ENCODE results near the gene VWCE. TPM values are rescaled to one million over a fixed set of nuclear protein-coding genes. Genes with fewer than 3 reads are reported as not detected.
A peak's percentile ranks its signal among the peaks of the same experiment; 100 is the strongest.

VWCE gene
- polyA plus RNA-seq, 4 donors, result 1.5 to 4.0 (median 2.9) TPM

DNA sequence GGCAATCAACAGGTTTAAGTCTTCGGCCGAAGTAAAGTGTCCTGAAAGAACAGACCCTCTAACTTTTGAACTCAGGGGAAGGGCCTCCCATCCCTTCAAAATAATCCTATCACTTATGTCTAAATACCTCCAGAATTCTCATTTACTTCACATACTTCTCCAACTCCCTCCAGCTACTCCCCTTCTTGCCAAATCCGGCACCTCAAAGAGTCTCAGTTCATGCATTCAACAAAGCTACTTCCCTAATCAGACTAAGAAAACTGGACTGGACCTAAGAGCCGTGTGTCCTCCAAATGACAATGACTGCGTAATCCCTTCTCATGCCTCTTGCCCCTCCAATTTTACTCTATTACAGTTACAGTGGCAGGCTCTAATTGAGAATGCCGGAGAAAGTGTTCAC is 36.5 kb upstream of the VWCE start:
- DNase-seq (ENCODE audit: low read depth in 4 of 4, low spot score in 2 of 4), result no peak

DNA sequence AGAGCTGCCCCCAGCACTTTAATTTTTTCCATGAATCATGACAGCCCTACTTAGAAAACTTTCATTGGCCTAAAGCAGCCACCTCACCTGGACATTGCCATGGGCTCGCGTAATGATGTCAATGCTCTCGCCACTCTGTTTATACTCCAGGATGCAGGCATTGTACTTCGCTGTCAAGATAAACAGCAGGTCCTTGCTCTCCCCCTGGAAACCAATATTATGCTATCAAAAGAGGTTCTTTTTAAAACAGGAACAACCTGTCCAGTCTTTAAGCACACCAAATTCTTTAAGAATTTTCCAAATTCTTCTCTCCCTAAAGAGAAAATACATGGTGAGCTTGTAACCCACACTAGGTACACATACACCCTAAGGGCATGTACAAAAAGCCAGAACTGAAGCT is 34.8 kb upstream of the VWCE start:
- no peak for DNase-seq (ENCODE audit: low read depth in 4 of 4, low spot score in 2 of 4)

DNA sequence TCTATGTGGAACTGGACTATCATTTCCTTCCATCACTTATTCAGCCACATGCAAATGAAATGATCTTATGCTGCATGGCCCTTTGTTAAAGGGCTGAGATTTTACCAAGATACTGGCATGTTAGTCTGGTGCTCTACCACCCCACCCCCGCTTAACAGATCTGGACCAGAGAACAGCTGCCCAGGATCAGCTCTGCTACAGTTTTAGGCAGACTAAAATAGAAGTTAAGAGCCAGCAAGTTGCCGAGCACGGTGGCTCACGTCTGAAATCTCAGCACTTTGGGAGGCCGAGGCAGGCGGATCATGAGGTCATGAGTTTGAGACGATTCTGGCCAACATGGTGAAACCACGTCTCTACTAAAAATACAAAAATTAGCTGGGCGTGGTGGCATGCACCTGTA is 33.2 kb upstream of the VWCE start:
- DNase-seq (ENCODE audit: low read depth in 4 of 4, low spot score in 2 of 4), result no peak

DNA sequence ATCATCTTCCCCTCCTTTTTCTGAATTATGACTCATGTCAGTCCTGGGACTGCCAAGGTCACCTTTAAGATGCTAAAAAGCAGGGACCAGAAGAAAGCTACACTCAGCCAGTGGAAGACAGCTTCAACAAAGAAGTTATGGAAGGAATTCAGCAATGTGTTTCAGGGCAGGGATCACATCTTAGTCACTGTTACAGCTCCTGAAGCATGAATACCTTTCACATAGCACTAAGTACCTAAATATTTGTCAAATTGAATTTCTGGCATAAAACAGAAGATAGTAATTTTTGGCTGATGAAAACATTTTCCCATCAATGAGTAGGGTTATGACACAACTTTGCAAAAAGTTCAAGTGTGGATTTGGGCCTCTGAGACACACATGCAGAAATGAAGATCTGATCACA is 32.6 kb upstream of the VWCE start:
- no peak for DNase-seq (ENCODE audit: low read depth in 4 of 4, low spot score in 2 of 4)

DNA sequence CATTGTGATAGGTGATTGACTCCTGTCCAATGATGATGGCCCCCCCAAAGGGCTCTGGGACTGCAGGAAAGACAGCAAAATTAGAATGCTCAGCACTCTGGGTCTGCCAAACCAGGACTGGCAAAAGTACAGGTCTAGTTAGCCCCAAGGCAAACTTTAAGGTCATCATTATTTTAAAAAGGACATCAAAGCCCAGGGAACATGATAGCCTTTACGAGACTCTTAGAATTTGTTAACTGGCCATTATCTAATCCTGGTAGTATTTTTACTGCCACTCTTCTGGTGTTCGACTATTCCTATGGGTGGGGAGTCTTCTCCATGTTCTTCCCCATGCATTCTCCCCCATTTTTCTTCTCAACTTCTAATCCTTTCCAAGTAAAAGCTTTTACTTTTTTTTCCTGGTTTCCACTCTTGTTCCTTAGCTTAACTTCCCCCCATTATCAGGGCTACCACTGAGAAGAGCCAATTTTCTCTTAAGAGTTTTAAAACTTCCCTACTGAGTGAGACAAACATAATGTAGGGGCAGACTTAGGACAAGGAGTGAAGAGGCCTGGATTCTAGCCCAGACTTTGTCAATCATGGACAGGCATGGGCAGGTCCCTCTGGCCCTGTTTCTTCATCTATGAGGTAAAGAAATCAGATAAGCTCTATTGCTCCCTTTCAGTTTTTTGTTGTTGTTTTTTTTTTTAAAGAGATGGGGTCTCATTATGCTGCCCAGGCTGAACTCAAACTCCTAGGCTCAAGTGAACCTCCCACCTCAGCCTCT is 30.7 kb upstream of the VWCE start:
- no peak for DNase-seq (ENCODE audit: low read depth in 4 of 4, low spot score in 2 of 4)

DNA sequence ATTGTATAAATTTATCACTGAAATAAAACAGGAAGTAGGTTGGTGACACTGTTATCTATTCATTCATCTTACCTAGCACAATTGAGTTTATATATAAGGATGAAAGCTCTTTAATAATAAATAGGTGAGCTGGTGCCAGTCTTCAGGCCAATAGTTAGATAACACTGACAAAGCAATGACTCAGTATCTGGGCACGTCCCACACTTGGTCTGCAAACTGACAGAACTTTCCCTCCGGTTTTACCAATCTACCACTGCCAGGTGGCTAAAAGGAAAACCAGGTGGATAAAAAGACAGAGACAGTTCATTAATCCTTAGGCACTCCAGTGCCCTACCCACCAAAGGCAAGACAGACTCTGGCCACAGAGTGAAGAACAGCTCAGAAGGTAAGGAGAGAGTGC is 20.1 kb upstream of the VWCE start:
- DNase-seq (ENCODE audit: low read depth in 4 of 4, low spot score in 2 of 4), result no peak

DNA sequence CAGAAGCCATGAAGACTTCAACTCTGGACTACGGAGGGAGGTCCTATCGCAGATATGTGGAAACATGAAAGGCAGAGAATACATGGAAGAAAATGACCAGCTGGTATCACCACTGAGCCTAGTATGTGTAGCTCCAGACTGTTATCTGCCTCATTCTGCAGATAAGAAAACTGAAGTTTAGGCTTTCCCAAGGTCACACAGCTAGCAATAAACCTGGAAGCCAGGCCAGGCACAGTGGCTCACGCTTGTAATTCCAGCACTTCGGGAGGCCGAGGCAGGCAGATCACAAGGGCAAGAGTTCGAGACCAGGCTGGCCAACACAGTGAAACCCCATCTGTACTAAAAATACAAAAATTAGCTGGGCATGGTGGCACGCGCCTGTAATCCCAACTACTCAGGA is 15.6 kb upstream of the VWCE start:
- no peak for DNase-seq (ENCODE audit: low read depth in 4 of 4, low spot score in 2 of 4)

DNA sequence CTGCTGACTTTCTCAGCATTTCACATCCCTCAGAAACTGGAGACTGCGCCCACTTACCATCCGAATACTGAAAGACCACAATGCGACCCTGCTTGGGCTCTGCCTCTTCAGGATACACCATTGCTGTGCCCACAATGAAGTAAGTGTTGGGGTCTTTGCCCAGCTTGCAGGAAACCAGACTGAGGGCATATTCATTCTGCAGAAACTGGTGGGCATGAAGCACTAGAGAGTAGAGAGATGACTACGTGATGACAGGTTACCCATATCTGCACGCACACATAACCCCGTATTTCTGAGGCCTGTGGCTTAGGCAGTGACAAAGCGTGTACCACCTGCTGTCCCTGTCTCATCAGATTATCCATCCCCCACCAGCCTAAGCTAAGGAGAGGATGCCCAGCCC is 14.6 kb upstream of the VWCE start:
- no peak for DNase-seq (ENCODE audit: low read depth in 4 of 4, low spot score in 2 of 4)

DNA sequence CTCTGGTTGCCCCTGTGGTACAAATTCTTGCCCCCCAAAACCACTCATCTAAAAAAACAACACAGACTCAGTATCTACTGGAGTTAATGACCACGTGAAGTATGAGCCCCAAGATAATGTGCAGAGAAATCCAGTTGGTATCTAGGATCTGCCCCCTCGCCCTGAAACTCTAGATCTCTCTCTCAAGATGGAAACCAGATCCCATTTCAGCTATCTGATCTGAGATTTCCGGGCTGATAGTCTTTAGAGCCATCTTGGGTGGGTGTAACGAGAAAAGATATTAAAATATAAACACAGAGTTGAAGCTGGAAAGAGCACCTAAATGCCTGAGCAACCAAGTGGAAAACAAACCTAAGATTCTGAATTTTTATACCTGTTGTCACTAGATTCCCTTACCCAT is 14.0 kb upstream of the VWCE start:
- DNase-seq (ENCODE audit: low read depth in 4 of 4, low spot score in 2 of 4), result no peak

DNA sequence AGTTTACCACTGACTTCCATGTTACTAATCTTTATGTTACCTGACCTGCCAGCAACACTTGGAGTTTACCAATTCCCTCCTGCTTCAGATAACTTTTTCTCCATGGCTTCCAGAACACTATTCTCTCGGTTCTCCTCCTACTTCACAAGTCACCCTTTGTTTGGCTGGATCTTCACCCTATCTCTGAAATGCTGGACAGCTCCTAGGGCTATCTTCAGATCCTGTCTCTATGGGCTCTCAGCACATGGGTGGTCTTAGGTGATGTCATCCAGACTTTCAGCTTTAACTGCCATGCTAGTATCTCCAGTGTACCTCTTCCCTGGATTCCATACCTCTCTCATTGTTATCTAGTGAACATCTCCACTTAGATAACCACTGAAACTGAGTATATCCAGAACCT is 12.2 kb upstream of the VWCE start:
- DNase-seq (ENCODE audit: low read depth in 4 of 4, low spot score in 2 of 4), result no peak

DNA sequence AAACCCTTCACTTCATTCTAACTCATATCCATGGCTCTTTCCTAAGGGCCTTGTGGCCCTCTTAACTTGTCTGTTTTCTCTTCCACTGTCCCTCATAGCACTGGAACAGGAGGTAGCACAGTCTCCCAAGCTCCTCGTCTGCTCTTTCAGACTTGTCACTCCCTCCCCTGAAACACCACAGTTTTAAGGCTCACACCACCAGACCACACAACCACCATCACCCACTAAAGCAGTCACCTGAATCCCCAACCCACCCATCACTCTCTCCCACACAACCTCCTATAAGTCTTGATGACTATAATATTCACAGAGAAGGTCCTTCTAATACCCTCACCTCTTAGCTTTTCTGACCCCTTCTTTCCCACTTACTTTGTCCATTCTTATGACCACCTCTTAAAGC is 11.1 kb upstream of the VWCE start:
- no peak for DNase-seq (ENCODE audit: low read depth in 4 of 4, low spot score in 2 of 4)

DNA sequence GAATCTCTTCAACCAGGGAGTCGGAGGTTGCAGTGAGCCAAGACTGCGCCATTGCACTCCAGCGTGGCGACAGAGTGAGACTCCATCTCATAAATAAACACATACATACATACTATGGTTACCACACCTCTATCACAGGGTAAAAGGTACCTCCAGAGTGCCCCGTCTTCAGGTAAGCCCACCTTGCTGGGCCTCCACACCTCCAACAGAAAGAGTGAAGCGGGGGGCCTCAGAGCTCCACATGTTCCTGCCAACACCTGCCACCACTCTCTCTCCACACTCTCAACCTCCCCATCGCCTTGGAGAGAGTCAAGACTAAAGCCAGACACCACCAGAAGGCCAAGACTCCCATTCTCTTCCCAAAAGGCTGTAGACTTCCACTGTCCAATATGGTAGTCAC is 10.3 kb upstream of the VWCE start:
- no peak for DNase-seq (ENCODE audit: low read depth in 4 of 4, low spot score in 2 of 4)

DNA sequence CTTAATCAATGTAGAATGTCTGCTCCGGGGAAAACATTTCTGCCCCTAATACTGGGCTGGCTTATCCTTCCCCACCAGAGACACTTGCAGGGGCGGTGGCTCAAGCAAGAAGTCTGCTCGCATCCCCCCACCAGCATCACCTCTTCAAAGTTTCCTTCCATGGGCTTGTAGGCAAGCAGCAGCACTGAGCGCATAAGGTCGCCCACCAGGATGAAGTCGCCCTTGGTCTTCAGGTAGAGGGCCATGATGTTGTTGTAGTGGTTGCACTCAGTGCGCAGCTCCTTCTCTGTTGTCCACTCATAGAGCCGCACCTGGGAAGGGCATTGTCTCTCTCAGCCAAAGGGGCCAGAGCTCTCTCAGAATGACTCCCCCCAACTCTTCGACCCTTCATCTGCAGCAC is 8.6 kb upstream of the VWCE start:
- DNase-seq (ENCODE audit: low read depth in 4 of 4, low spot score in 2 of 4), result no peak

DNA sequence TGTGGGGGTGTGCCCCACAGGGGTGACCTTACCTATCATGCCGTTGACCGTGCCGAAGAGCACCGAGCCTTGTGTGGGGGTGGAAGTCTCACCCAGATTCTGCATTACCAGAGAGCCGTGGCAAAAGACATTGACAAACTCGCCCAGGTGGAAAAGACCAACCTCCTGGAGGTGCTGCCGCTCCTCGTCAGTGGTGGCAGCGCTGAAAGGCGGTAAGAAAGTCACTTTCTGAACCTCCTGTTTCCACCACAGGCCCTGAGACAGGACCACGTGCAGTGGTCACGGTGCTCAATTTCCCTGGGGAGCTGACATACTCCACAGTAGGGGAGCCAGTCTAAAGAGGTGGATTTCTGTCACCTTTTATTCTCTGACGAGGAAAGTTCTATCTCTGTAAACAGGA is 7.4 kb upstream of the VWCE start:
- DNase-seq (ENCODE audit: low read depth in 4 of 4, low spot score in 2 of 4), result no peak

DNA sequence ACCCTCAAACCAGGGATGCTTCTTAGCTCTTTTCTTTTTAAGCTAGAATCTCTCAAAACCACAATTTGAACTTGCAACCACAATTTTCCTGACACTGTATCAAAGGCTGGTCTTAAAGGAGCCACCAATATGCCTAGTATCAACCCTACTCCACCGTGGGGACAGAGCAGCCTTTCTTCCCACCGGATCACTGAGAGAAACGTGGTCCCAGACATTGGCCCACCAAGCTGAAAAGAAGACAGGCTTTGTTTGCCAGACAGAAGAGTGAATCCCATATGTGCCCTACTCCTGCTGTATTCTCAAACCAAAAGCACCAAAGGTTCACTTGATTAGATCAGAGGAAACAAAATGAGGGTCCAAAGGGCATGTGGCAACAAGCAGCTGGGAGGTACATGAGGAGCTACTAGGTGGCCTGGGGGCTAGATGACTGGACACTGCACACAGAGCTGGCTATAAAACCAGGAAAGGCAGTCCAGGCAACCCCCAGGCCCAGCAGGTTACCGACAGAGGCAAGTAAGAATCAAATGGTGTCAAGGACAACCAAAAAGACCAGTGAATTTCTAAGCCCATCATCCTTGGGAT is 3.6 kb upstream of the VWCE start:
- DNase-seq (ENCODE audit: low read depth in 4 of 4, low spot score in 2 of 4), result no peak

DNA sequence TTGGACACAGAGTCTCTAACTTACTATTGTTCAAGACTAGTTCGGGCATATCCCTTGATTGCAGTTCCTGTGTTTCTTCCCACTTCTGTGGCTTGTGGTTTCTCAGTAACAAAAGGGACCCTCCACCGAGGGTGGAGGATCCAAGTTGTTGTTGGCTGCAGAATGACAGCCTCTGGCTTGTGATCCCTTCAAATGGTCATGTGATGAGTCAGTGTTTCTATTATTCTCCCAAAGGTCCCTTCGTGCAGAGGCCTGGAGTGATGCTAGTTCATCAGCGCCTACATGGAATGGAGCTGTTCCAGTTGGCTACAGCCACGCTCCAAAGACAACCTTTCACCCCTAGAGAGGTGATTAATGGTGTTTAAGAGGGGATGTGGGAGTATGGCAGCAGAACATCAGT is 2.6 kb upstream of the VWCE start:
- no peak for DNase-seq (ENCODE audit: low read depth in 4 of 4, low spot score in 2 of 4)

DNA sequence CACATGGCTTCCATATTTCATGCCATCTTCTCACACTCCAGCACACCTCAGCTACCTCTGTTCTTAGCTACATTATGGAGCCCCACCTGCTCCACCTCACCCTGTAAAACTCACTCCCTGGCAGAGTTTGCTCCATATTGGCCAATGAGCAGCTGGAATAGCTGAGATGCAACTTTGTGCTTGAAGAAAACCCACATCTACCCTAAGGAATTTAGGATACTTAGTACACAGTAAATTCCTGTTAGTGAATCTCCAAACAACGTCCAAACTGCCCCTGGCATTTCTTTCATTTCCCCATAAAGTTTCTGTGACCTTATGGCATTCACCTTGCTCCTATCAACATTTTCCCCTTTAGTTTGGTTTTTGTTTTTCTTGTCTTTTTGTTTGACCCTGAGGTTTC is 2.2 kb upstream of the VWCE start:
- no peak for DNase-seq (ENCODE audit: low read depth in 4 of 4, low spot score in 2 of 4)

DNA sequence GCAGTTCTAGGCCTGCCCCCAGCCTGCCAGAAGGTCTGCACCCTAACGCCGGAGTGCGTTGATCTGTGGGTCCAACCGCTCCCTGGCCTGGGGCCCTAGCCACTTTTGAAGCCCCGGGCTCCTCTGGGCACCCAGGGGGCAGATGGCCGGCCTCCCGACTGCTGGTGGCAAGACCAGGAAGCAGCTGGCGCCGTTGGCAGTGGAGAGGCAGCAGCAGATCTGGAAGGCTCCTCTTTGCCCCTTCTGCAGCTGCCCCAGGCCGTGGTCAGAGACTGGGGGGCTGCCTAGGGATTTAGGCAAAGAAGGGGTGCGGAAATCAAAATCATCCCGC is 445 bp upstream of the VWCE start:
- DNase-seq (ENCODE audit: low read depth in 4 of 4, low spot score in 2 of 4), result no peak

DNA sequence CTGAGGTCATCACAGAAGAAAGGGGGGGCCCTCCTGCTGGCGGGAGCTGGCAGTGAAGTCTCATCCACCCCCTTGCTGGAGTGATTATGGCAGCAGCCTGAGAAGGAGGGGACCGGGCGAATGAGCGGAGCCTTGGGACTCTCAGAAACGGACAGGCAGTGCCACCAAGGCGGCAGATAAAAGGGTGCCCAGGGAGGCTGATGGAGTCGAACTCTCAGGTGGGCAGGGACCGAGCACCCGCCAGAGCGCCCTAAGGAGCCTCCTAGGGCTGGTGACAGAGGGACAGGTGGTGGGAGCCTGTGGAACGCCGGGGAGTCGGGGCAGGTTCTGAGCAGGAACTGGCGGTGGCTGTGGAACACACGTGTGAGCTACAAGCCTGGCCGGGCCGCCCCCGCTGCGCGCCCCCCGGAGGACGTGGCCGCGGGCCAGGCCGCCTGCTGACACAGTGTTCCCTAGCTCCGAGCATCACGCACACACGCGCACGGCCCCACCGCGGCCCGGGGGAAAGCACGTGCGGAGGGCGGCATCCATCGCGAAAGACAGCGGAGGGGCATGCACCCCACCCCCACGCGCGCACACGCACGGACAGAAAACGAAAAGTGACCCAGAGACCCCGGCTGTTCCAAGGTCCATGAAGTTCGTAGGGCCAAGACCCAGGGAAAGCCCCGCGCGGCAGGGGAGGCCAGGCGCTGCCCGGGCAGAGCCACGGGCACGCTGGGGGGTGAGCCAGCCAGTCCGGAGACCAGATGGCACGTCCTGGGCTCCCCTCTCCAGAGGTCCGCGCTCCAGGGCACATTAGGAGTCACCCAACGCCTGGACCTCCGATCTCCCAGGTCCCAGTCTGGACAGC is 1.0 kb downstream of the VWCE start:
- DNase-seq (ENCODE audit: low read depth in 4 of 4, low spot score in 2 of 4), result peak in 1 of 4 donors; percentile 19

DNA sequence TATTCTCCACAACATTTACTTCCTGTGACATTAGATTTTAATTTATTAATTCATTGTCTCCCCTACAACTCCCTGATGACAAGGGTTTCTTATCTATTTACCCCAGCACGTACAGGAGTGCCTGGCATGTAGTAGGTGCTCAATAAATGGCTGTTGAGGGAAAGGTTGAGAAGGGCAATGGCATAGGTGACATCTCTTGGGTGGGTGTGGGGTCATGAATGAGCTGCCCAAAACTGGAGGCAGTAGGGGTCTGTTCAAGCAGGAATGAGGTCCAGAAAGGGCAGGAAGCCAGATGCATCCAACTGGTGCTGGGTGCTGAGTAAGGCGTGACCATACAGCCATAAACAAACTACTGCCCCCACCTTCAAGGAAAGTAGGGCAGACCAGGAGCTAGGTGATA is 2.8 kb downstream of the VWCE start:
- DNase-seq (ENCODE audit: low read depth in 4 of 4, low spot score in 2 of 4), result no peak

DNA sequence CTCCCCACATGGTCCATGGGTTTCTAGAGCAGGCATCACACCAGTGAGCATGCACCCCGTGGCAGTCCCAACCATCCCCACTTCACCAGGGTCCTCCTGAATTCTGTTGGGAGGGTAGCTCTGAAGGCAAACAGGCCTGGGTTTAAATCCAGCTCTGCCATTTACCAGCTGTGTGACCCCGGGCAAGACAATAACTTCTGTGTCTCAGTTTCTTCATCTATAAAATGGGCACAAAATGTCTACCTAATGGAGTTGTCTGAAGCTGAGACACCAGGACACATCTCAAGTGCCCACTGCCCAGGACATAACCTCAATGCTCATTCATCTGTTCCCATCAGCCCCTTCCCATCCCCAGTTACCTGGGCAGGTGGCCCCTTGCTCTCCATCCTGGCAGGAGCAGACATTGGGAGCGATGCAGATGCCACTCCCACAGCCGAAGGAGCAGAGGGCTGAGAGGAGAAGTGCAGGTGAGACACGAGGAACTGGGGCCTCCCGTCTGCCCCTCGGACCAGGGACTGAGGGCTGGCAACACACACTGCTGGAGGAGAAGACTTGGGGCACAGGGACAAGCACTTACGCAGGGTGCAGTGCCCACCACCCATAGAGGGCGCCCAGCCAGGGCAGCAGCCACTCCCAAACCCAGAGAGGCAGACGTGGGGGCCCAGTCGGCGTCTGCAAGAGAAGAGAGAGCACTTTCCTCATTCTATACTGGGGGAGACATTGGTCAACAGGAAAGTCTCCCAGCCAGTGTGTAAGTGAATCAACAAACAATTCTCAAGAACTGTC is 4.0 kb downstream of the VWCE start:
- no peak for DNase-seq (ENCODE audit: low read depth in 4 of 4, low spot score in 2 of 4)
